HEK293 (cell line): Measurements from ENCODE around the gene PPP4R4.
A peak's percentile ranks its signal among the peaks of the same experiment; 100 is the strongest.

Experiments
- CTCF ChIA-PET: fragments of 350-600 bp; formaldehyde crosslinking; extraction: SDS; loops from one replicate; lab custom pipeline; 2021; ENCODE audit warnings: antibody characterized with exemption; lab: Yijun Ruan, JAX
- POLR2A ChIA-PET: fragments of 300-600 bp; formaldehyde crosslinking; extraction: SDS; loops from one replicate; lab custom pipeline; 2020; ENCODE audit warnings: antibody characterized with exemption, inconsistent platforms; lab: Yijun Ruan, JAX
- H3K27ac ChIP-seq: fragments of 200-500 bp; sonication (Bioruptor generic); 2 replicates; pipeline ENCODE4 v1.5.1; 2014; ENCODE audit warnings: low read depth, low read length, control low read depth, inconsistent platforms; ENCODE audit errors: extremely low read depth
- H3K36me3 ChIP-seq, 2 experiments: fragments of 200-500 bp in 1 of 2; sonication (Bioruptor generic) in 1 of 2; 1 replicate in 1 of 2; 2 replicates in 1 of 2; pipeline ENCODE4 v1.5.1; 2014 to 2017; ENCODE audit warnings: inconsistent platforms in 2 of 2, low read length in 2 of 2; ENCODE audit not compliant: control insufficient read depth in 2 of 2, insufficient read depth in 1 of 2
- H3K4me1 ChIP-seq: fragments of 200-500 bp; sonication (Bioruptor generic); 2 replicates; pipeline ENCODE4 v1.5.1; 2014; ENCODE audit warnings: mild to moderate bottlenecking, low read length, inconsistent platforms; ENCODE audit not compliant: control insufficient read depth, insufficient read depth
- H3K4me3 ChIP-seq: 2 replicates; pipeline ENCODE4 v1.5.1; 2011; ENCODE audit warnings: low read depth, mild to moderate bottlenecking, control low read depth, low read length, moderate library complexity
- H3K9me3 ChIP-seq: fragments of 200-500 bp; sonication (Bioruptor generic); 2 replicates; pipeline ENCODE4 v1.5.1; 2014; ENCODE audit warnings: low read depth, low read length, inconsistent platforms; ENCODE audit not compliant: control insufficient read depth, insufficient read depth
- AEBP2 ChIP-seq: fragments of 450-650 bp; formaldehyde crosslinking; IDR thresholded peaks from 2 replicates; pipeline ENCODE4 v1.5.1; 2016; ENCODE audit warnings: missing biosample characterization, missing genetic modification characterization, borderline replicate concordance
- HOXC10 ChIP-seq: sonication (generic); formaldehyde crosslinking; IDR thresholded peaks from 2 replicates; pipeline ENCODE4 v1.8.1; 2023; ENCODE audit warnings: mild to moderate bottlenecking, missing genetic modification reagents
- OSR2 ChIP-seq: fragments of 450-650 bp; formaldehyde crosslinking; IDR thresholded peaks from 2 replicates; pipeline ENCODE4 v1.5.1; 2016; ENCODE audit warnings: missing biosample characterization, missing genetic modification characterization
- OVOL3 ChIP-seq: fragments of 450-650 bp; formaldehyde crosslinking; IDR thresholded peaks from 2 replicates; pipeline ENCODE4 v1.5.1; 2016; ENCODE audit warnings: missing biosample characterization, missing genetic modification characterization
- PRDM6 ChIP-seq: fragments of 450-650 bp; formaldehyde crosslinking; IDR thresholded peaks from 2 replicates; pipeline ENCODE4 v1.5.1; 2017; ENCODE audit warnings: missing biosample characterization, missing genetic modification characterization
- WT1 ChIP-seq: fragments of 450-650 bp; formaldehyde crosslinking; IDR thresholded peaks from 2 replicates; pipeline ENCODE4 v1.5.1; 2016; ENCODE audit warnings: missing biosample characterization, missing genetic modification characterization
- ZBTB21 ChIP-seq: fragments of 450-650 bp; formaldehyde crosslinking; IDR thresholded peaks from 2 replicates; pipeline ENCODE4 v1.5.1; 2017; ENCODE audit warnings: missing biosample characterization, missing genetic modification characterization
- ZBTB26 ChIP-seq: fragments of 450-650 bp; formaldehyde crosslinking; optimal IDR thresholded peaks from 2 replicates; pipeline ENCODE3; 2016; ENCODE audit warnings: missing biosample characterization, mild to moderate bottlenecking, missing genetic modification characterization
- ZBTB8A ChIP-seq: fragments of 450-650 bp; formaldehyde crosslinking; IDR thresholded peaks from 2 replicates; pipeline ENCODE4 v1.5.1; 2016; ENCODE audit warnings: missing biosample characterization, missing genetic modification characterization
- ZNF112 ChIP-seq: fragments of 450-650 bp; formaldehyde crosslinking; IDR thresholded peaks from 2 replicates; pipeline ENCODE4 v1.5.0; 2017; ENCODE audit warnings: missing biosample characterization, missing genetic modification characterization
- ZNF138 ChIP-seq: fragments of 450-650 bp; formaldehyde crosslinking; IDR thresholded peaks from 2 replicates; pipeline ENCODE4 v1.5.1; 2016; ENCODE audit warnings: missing biosample characterization, missing genetic modification characterization, borderline replicate concordance
- ZNF146 ChIP-seq: fragments of 450-650 bp; formaldehyde crosslinking; IDR thresholded peaks from 2 replicates; pipeline ENCODE4 v1.5.1; 2016; ENCODE audit warnings: missing biosample characterization, missing genetic modification characterization
- ZNF391 ChIP-seq: fragments of 450-650 bp; formaldehyde crosslinking; IDR thresholded peaks from 2 replicates; pipeline ENCODE4 v1.5.1; 2016; ENCODE audit warnings: low read depth, missing biosample characterization, missing genetic modification characterization, borderline replicate concordance
- ZNF394 ChIP-seq: fragments of 450-650 bp; formaldehyde crosslinking; IDR thresholded peaks from 2 replicates; pipeline ENCODE4 v1.5.1; 2016; ENCODE audit warnings: missing biosample characterization, missing genetic modification characterization, mild to moderate bottlenecking, moderate library complexity, borderline replicate concordance
- ZNF670 ChIP-seq: fragments of 450-650 bp; formaldehyde crosslinking; IDR thresholded peaks from 2 replicates; pipeline ENCODE4 v1.5.1; 2016; ENCODE audit warnings: missing biosample characterization, missing genetic modification characterization, low read depth
- ZNF677 ChIP-seq: fragments of 450-650 bp; IDR thresholded peaks from 2 replicates; pipeline ENCODE4 v1.5.0; 2018; ENCODE audit warnings: missing biosample characterization, mild to moderate bottlenecking, missing genetic modification characterization, moderate library complexity
- ZNF792 ChIP-seq: fragments of 450-650 bp; formaldehyde crosslinking; IDR thresholded peaks from 2 replicates; pipeline ENCODE4 v1.5.1; 2016; ENCODE audit warnings: missing biosample characterization, missing genetic modification characterization
- ZSCAN16 ChIP-seq: fragments of 450-650 bp; formaldehyde crosslinking; IDR thresholded peaks from 2 replicates; pipeline ENCODE4 v1.5.1; 2016; ENCODE audit warnings: missing biosample characterization, missing genetic modification characterization
- TF ChIP-seq, protein P1 (sequence below): fragments of 450-650 bp; formaldehyde crosslinking; IDR thresholded peaks from 2 replicates; pipeline ENCODE4 v1.5.1; 2016; ENCODE audit warnings: missing biosample characterization, missing genetic modification characterization
- TF ChIP-seq, protein P2 (sequence below): fragments of 450-650 bp; IDR thresholded peaks from 2 replicates; pipeline ENCODE4 v1.5.1; 2018; ENCODE audit warnings: missing biosample characterization, mild to moderate bottlenecking, missing genetic modification characterization
- TF ChIP-seq, protein P3 (sequence below): fragments of 450-650 bp; formaldehyde crosslinking; IDR thresholded peaks from 2 replicates; pipeline ENCODE4 v1.5.1; 2016; ENCODE audit warnings: missing biosample characterization, missing genetic modification characterization

Gene PPP4R4

DNA sequence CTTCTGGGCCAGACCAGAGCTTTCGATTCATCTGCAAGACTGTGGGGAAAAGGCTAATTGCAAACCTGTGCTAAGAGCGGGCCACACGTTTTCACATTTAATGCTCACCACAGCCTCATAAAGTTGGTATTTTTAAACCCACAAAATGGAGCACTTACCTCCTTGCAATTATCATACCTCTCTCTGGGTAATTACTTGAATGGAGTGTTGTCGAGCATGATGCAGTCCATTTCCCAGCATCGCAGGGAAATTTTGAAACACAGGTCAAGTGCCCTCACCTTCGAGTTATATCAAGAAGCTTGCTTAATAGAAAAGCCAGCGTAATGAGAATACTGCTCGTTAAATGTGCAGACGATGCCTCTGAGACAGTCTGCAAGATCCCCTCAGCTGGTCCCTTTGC is 35.9 kb upstream of the PPP4R4 start:
- Histone ChIP-seq H3K4me3 (no peak overlapping the region), H3K4me1 (no peaks in the 10 kb centered on the region), H3K36me3 (no peaks in the 10 kb centered on the region), H3K27ac (no peak overlapping the region), H3K9me3 (no peaks in the 10 kb centered on the region)
- ChIA-PET POLR2A (no interaction called here), CTCF (interaction anchor here (1.4 to 4.7 kb wide), 5 partner anchors 9 to 199 kb away, joined by 4 to 62 read pairs (median 9); partner anchors contain the start of gene IFI27L2)
- TF ChIP-seq, protein P1, sequence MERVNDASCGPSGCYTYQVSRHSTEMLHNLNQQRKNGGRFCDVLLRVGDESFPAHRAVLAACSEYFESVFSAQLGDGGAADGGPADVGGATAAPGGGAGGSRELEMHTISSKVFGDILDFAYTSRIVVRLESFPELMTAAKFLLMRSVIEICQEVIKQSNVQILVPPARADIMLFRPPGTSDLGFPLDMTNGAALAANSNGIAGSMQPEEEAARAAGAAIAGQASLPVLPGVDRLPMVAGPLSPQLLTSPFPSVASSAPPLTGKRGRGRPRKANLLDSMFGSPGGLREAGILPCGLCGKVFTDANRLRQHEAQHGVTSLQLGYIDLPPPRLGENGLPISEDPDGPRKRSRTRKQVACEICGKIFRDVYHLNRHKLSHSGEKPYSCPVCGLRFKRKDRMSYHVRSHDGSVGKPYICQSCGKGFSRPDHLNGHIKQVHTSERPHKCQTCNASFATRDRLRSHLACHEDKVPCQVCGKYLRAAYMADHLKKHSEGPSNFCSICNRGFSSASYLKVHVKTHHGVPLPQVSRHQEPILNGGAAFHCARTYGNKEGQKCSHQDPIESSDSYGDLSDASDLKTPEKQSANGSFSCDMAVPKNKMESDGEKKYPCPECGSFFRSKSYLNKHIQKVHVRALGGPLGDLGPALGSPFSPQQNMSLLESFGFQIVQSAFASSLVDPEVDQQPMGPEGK: no peak
- peak; percentile 57; the same call in 1 of the 2 replicates for TF ChIP-seq OSR2 (tag by site-specific recombination)

DNA sequence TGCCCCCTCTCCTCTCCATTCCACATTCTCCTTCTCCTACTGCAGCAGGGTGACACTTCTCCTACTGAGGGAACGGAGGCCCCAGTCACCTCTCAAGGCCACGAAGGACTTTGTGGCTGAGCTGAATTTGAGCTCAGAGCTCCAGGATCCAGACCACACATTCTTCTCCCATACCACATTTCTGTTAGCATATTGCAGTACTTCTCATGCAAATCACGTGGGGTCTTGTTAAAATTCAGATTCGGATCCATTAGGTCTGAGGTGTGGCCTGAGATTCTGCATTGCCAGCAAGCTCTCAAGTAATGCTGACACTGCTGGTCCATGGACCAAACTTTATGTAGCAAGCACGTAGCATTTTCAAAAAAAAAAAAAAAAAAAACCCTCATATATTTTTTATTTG is 35.1 kb upstream of the PPP4R4 start:
- CTCF ChIA-PET: interaction anchor here (0.6 to 4.7 kb wide), 7 partner anchors 10 to 353 kb away, joined by 3 to 62 read pairs (median 5); partner anchors contain the start of gene IFI27L2
- Histone ChIP-seq H3K36me3 (no peaks in the 10 kb centered on the region), H3K4me3 (no peak overlapping the region), H3K9me3 (no peaks in the 10 kb centered on the region)
- no peak for TF ChIP-seq PRDM6 (tag by site-specific recombination)
- no peak for TF ChIP-seq ZNF670 (tag by site-specific recombination)
- no peak for TF ChIP-seq HOXC10 (CRISPR knock-in tag)
- TF ChIP-seq, protein P2, sequence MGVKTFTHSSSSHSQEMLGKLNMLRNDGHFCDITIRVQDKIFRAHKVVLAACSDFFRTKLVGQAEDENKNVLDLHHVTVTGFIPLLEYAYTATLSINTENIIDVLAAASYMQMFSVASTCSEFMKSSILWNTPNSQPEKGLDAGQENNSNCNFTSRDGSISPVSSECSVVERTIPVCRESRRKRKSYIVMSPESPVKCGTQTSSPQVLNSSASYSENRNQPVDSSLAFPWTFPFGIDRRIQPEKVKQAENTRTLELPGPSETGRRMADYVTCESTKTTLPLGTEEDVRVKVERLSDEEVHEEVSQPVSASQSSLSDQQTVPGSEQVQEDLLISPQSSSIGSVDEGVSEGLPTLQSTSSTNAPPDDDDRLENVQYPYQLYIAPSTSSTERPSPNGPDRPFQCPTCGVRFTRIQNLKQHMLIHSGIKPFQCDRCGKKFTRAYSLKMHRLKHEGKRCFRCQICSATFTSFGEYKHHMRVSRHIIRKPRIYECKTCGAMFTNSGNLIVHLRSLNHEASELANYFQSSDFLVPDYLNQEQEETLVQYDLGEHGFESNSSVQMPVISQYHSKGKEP: no peak
- no peak for TF ChIP-seq ZNF146
- TF ChIP-seq ZNF394: no peak
- TF ChIP-seq ZNF112 (tag by site-specific recombination): no peak
- TF ChIP-seq ZBTB8A (tag by site-specific recombination): no peak
- no peak for TF ChIP-seq ZNF138
- no peak for TF ChIP-seq ZBTB21 (tag by site-specific recombination)
- TF ChIP-seq AEBP2 (tag by site-specific recombination): no peak
- TF ChIP-seq ZNF677 (tag by site-specific recombination): no peak
- TF ChIP-seq ZNF391 (tag by site-specific recombination): no peak
- TF ChIP-seq WT1: no peak
- TF ChIP-seq ZSCAN16: no peak
- no peak for TF ChIP-seq ZBTB26 (tag by site-specific recombination)
- TF ChIP-seq ZNF792 (tag by site-specific recombination): no peak
- no peak for TF ChIP-seq OVOL3 (tag by site-specific recombination)
- TF ChIP-seq, protein P3, sequence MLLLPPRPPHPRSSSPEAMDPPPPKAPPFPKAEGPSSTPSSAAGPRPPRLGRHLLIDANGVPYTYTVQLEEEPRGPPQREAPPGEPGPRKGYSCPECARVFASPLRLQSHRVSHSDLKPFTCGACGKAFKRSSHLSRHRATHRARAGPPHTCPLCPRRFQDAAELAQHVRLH (tag by site-specific recombination): no peak
- TF ChIP-seq, all 188 proteins: peak for 0
- Histone ChIP-seq H3K4me1 (no peaks in the 10 kb centered on the region), H3K27ac (no peak overlapping the region)
- POLR2A ChIA-PET: no interaction called here
